HG02943 (cell line): ENCODE measurements around the gene TMEM229B.

ENCODE experiments used
- ATAC-seq: cut with Tn5 transposase; IDR thresholded peaks from one replicate; pipeline ENCODE4 v1.9.1; 2021; ENCODE audit warnings: mild to moderate bottlenecking, low read depth, moderate library complexity; ENCODE audit not compliant: unreplicated experiment

TMEM229B gene

GRCh38 chr14:67487937-67488893 is at the start of gene TMEM229B:
TMEM229B (minus strand) TSS chr14:67488721; CDS start chr14:67473923, 14,798 bp downstream.
- ATAC-seq: peak; percentile 91

GRCh38 chr14:67537736-67538135 is 49.2 kb upstream of the TMEM229B start:
- no peak for ATAC-seq

GRCh38 chr14:67536087-67536486 is 47.6 kb upstream of the TMEM229B start:
- ATAC-seq: no peak

GRCh38 chr14:67533754-67534085 is 45.2 kb upstream of the TMEM229B start:
- no peak for ATAC-seq

GRCh38 chr14:67532998-67533753 is 44.7 kb upstream of the TMEM229B start, which contains the start of gene PLEKHH1:
PLEKHH1 (plus strand) TSS chr14:67533290; CDS start chr14:67541868, 8,578 bp downstream.
- no peak for ATAC-seq

- ATAC-seq: no peak
Observed at GRCh38 chr14:67532606-67532997, 44.1 kb upstream of the TMEM229B start.

- no peak for ATAC-seq
Observed at GRCh38 chr14:67529947-67530935, 41.7 kb upstream of the TMEM229B start.

- no peak for ATAC-seq
Observed at GRCh38 chr14:67528276-67528675, 39.8 kb upstream of the TMEM229B start.

- ATAC-seq: no peak
Observed at GRCh38 chr14:67527756-67528155, 39.2 kb upstream of the TMEM229B start.

GRCh38 chr14:67526676-67527459 is 38.3 kb upstream of the TMEM229B start:
- ATAC-seq: no peak

- ATAC-seq: no peak
Observed at GRCh38 chr14:67526181-67526580, 37.7 kb upstream of the TMEM229B start.

- no peak for ATAC-seq
Observed at GRCh38 chr14:67525389-67525788, 36.9 kb upstream of the TMEM229B start.

GRCh38 chr14:67524634-67524963 is 36.1 kb upstream of the TMEM229B start:
- ATAC-seq: no peak

- no peak for ATAC-seq
Observed at GRCh38 chr14:67523764-67524633, 35.5 kb upstream of the TMEM229B start.

- ATAC-seq: no peak
Observed at GRCh38 chr14:67522270-67522669, 33.7 kb upstream of the TMEM229B start.

GRCh38 chr14:67520482-67520881 is 32.0 kb upstream of the TMEM229B start:
- ATAC-seq: no peak

- ATAC-seq: no peak
Observed at GRCh38 chr14:67519406-67519805, 30.9 kb upstream of the TMEM229B start.

- ATAC-seq: no peak
Observed at GRCh38 chr14:67517083-67517482, 28.6 kb upstream of the TMEM229B start.

- ATAC-seq: no peak
Observed at GRCh38 chr14:67516676-67517075, 28.2 kb upstream of the TMEM229B start.
